Measurements from ENCODE around the gene KRI1.
A peak's percentile ranks its signal among the peaks of the same experiment; 100 is the strongest.
"Not testable (repeated sequence)": the region's sequence is repeated elsewhere in the genome, so short reads cannot be mapped to it uniquely, and the experiment has no call there.

The KRI1 gene

DNA sequence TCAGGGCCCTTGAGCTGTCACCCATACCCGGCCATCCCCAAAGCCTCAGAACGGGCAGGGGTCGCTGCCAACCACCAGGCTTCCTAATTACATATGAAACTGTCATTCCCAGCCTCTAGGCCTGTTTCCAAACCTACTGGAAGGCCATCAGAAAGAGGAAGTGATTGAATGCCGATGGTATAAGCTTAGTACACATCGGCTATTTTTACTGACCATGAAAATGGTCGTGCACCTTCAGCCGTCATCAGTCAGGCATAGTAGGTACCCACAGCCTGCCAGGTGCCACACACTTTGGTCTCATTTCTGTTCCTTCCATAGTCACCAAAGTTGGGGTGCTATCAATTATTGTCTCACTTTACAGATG lies 10.2 kb downstream of the KRI1 start:
- DNase-seq (ENCODE audit: low read depth in 2 of 2), result no peak
- TF ChIP-seq, protein P1, sequence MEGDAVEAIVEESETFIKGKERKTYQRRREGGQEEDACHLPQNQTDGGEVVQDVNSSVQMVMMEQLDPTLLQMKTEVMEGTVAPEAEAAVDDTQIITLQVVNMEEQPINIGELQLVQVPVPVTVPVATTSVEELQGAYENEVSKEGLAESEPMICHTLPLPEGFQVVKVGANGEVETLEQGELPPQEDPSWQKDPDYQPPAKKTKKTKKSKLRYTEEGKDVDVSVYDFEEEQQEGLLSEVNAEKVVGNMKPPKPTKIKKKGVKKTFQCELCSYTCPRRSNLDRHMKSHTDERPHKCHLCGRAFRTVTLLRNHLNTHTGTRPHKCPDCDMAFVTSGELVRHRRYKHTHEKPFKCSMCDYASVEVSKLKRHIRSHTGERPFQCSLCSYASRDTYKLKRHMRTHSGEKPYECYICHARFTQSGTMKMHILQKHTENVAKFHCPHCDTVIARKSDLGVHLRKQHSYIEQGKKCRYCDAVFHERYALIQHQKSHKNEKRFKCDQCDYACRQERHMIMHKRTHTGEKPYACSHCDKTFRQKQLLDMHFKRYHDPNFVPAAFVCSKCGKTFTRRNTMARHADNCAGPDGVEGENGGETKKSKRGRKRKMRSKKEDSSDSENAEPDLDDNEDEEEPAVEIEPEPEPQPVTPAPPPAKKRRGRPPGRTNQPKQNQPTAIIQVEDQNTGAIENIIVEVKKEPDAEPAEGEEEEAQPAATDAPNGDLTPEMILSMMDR (IDR thresholded peaks at IDR 0.05; ENCODE audit: low read depth, low read length), result no peak
- H3K4me3 ChIP-seq (replicated peaks in 1 of 2; ENCODE audit: low read depth in 2 of 2, low read length in 2 of 2), result no peak overlapping the region

DNA sequence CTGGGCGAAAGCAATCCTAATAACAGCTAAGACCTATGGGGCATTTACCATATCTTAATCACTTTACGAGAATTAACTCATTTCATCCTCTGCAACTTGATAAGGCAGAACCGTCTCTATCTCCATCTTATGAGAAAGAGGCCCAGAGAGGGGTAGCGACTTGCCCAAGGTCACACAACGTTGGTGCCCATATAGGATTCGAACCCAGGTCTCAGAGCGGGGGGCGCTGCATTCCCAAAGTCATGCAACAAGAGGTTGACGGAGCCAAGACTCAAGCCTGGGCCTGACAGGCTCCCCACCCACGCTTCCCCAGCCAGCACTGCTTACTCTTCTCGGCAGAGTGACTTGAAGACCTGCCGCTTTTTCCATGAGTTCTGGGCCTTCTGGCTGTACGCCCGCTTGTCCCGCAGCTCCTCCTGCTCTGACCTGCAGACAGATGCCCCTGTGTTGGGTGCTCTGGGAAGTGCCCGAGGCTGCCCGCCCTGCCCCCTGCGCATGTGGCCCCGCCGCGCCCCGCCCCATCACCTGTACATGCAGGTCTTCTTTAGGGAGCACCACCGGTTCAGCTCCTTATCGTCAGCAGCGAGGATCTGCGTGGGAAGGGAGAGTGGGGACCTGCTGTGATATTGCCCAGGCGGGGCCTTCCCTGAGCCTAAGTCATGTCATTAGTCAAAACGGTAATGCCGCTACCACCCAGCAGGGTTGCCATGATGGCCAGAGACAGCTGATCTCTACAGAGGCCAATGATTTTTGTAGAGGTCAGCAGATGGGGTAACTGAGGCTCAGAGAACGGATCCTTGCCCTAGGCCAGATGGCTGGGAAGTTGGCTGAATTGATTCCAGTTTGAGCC lies 10.8 kb downstream of the KRI1 start:
- no peak overlapping the region for H3K4me3 ChIP-seq (replicated peaks in 1 of 2; ENCODE audit: low read depth in 2 of 2, low read length in 2 of 2)
- no peak for DNase-seq (ENCODE audit: low read depth in 2 of 2)
- TF ChIP-seq, protein P1 (IDR thresholded peaks at IDR 0.05; ENCODE audit: low read depth, low read length), result no peak

DNA sequence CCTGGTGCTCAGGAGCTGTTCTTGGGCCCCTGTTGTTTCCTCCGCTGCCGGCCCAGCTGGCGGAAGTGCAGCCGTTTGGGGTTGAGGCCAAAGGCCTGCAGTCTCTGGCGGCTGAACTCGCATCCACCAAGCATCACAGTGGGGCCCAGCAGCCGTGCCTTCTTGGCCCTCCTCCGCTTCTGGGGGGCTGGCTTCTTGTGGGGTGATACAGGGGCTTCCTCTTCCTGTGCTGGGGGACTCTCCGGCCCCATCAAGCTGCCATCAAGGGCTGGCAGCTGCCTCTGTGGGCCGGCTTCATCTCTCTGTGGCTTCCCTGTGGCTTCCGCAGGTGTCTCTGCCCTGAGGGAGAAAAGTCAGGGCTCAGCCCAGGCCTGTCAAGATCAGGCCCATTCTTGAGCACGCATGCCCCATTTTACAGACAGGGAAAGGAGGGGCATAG lies 11.8 kb downstream of the KRI1 start:
- TF ChIP-seq, protein P1 (IDR thresholded peaks at IDR 0.05; ENCODE audit: low read depth, low read length), result no peak
- no peak overlapping the region for H3K4me3 ChIP-seq (replicated peaks in 1 of 2; ENCODE audit: low read depth in 2 of 2, low read length in 2 of 2)
- DNase-seq (ENCODE audit: low read depth in 2 of 2), result no peak

DNA sequence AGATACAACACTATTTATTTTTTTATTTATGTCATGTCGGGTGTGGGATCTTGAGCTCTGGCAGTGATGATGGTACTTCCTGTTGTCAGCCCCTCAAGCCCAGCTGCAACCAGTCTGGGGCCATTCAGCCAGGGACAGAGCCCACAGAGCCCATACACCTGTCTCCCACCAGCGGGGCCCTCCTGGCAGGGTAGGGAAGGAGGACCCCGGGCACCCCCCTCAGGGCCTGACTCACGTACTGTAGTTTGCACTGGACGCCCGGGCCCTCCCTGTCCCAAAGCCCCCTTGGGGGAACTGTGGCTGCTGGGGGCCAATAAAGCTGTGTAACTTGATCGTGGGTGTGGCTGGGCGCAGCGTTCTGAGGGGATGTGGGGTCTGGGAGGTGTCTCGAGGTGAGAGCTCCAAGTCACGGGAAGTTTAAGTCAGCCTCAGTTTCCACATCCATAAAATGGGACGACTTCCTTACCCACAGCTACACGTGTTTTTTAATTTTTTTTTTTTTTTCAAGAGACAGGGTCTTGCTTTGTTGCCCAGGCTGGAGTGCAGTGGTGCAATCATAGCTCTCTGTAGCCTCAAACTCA lies 12.6 kb downstream of the KRI1 start:
- TF ChIP-seq, protein P1 (IDR thresholded peaks at IDR 0.05; ENCODE audit: low read depth, low read length), result no peak
- DNase-seq (ENCODE audit: low read depth in 2 of 2), result no peak
- H3K4me3 ChIP-seq (replicated peaks in 1 of 2; ENCODE audit: low read depth in 2 of 2, low read length in 2 of 2), result no peak overlapping the region

DNA sequence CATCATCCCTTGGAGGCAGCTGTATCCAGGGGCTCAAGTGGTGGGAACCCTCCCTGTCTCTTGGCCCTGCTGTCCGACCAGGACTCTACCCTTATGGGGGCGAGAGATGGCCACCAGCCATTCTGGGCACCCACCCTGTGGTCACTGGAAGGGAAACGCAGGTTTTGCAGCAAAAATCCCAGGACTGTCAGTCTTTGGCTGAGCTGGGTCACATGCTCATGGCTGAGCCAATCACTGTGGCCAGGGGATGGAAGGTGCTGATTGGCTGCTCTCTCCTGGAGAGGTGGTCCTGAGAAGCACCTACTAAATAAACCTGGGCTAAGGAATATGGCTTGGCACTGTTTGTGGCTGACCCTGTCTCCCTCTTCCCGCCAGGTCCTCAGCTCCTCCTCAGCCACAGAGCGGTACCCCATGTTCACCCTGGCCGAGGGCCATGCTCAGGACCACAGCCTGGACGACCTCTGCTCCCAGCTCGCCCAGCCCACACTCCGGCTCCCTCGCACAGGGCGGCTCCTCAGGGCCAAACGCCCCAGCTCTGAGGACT lies 13.2 kb downstream of the KRI1 start:
- TF ChIP-seq, protein P1 (IDR thresholded peaks at IDR 0.05; ENCODE audit: low read depth, low read length), result no peak
- DNase-seq (ENCODE audit: low read depth in 2 of 2), result peak; percentile 39 to 44

DNA sequence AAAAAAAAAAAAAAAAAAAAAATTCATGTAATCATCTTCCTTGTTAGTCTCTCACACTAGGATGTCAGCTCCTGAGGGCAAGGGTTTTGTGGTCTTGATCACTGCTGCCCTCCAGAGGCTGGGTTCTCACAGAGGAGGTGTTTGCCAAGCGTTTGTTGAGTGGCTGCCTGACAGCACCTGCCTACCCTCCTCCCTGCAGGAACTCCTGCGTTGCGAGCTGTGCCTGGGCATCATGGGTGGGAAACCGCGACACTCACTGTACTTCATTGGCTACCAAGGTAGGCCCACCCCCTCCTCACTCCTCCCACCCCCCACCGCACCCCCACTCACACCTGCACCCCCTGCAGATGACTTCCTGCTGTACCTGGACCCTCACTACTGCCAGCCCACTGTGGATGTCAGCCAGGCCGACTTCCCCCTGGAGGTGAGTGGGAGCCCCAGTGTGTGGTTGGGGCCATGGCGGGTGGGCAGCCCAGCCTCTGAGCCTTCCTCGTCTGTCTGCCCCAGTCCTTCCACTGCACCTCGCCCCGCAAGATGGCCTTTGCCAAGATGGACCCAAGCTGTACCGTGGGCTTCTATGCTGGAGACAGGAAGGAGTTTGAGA lies 14.0 kb downstream of the KRI1 start:
- H3K4me3 ChIP-seq (replicated peaks in 1 of 2; ENCODE audit: low read depth in 2 of 2, low read length in 2 of 2), result no peak overlapping the region
- TF ChIP-seq, protein P1 (IDR thresholded peaks at IDR 0.05; ENCODE audit: low read depth, low read length), result peak; percentile 30
- peak; percentile 56 to 58 for DNase-seq (ENCODE audit: low read depth in 2 of 2)

More for the DNA sequence above, 13.2 kb downstream of the KRI1 start:
- no peak overlapping the region for H3K4me3 ChIP-seq (replicated peaks in 1 of 2; ENCODE audit: low read depth in 2 of 2, low read length in 2 of 2)

DNA sequence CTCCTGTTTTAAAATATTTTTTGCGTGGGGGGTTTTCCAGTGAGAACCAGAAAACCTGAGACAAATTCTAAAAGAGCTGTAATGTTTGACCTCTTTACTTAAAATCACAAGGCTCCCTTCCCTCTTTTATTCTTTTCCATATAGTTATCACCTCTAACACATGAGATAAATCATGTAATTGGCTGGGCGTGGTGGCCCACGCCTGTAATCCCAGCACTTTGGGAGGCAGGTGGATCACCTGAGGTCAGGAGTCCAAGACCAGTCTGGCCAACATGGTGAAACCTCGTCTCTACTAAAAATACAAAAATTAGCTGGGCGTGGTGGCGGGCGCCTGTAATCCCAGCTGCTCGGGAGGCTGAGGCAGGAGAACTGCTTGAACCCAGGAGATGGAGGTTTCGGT lies 14.8 kb downstream of the KRI1 start:
- H3K4me3 ChIP-seq (replicated peaks in 1 of 2; ENCODE audit: low read depth in 2 of 2, low read length in 2 of 2); DNase-seq (ENCODE audit: low read depth in 2 of 2): not testable (repeated sequence)

All from cardiac fibroblast (primary cell).